ENCODE results near the gene UGT3A1.

GRCh38 chr5:35939639-35940038 lies 51.6 kb downstream of the UGT3A1 start:
- TF ChIP-seq POLR2A (IDR thresholded peaks at IDR 0.05) (no peak), CTCF (IDR thresholded peaks at IDR 0.05) (no peak), POLR2AphosphoS5 (IDR thresholded peaks at IDR 0.05) (no peak), EP300 (IDR thresholded peaks at IDR 0.05) (no peak)
